ENCODE results near the gene KCNIP3.

Gene KCNIP3

DNA sequence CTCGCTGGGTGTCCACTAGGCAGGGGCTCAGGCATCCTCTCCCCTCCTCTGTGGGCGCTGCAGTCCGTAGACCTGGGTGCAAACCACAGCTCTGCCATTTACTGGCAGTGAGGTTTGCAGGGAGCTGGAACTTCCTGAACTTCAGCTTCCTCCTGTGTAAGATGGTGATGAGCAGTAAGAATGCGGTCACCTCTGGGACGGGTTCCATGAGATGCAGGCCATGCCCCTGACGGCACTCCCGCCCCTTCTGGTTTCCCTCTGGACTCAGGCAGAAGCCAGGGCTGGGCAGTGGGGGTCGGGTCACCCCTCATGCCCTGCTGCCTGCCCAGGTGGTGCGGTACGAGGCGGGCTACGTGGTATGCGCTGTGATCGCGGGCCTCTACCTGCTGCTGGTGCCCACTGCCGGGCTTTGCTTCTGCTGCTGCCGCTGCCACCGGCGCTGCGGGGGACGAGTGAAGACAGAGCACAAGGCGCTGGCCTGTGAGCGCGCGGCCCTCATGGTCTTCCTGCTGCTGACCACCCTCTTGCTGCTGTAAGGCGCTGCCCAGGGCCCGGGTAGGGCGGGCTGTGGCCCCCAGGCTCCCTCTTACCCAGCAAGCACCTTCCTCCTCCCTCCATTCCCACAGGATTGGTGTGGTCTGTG, 21.4 kb upstream of the KCNIP3 start:
- H3K4me1 ChIP-seq (ENCODE audit: control insufficient read depth, insufficient read depth, low read length): no peaks in the 10 kb centered on the region
- H3K9me3 ChIP-seq (ENCODE audit: control insufficient read depth in 2 of 2, low read length in 2 of 2): no peaks in the 10 kb centered on the region
- H3K36me3 ChIP-seq (ENCODE audit: control insufficient read depth in 2 of 2, insufficient read depth in 2 of 2, low read length in 2 of 2): no peaks in the 10 kb centered on the region
- H3K9ac ChIP-seq (ENCODE audit: low read length in 2 of 2): no peak overlapping the region
- no peaks in the 10 kb centered on the region for H3K27me3 ChIP-seq (ENCODE audit: control insufficient read depth in 1 of 2, insufficient read depth in 2 of 2, low read length in 2 of 2)
- H3K27ac ChIP-seq (ENCODE audit: low read length): no peak overlapping the region
- H3K4me3 ChIP-seq (ENCODE audit: low read length in 2 of 2): no peak overlapping the region

DNA sequence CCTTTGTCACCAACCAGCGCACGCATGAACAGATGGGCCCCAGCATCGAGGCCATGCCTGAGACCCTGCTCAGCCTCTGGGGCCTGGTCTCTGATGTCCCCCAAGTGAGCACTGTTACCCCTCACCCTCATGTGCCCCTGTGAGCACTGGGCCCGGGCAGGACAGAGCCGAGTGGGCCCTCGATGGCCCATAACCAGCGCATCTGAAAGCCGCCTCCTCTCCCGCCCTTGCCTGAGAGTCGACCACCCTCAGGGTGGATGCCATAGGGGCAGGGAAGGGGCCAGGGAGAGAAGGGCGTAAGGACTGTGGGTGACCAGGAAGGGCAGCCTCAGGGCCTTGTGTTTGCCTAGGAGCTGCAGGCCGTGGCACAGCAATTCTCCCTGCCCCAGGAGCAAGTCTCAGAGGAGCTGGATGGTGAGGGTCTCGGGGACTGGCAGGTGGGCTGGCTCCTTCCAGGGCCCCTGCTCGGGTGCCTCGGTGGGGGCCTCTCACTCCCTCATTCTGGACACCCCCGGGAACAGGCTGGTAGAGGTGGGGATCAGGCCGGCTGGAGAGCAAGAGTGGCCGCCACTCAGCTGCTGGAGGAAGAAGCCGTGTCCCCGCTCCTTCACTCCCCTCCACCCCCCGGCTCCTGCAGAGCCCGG, 20.8 kb upstream of the KCNIP3 start:
- H3K27me3 ChIP-seq (ENCODE audit: control insufficient read depth in 1 of 2, insufficient read depth in 2 of 2, low read length in 2 of 2): no peaks in the 10 kb centered on the region
- no peak overlapping the region for H3K27ac ChIP-seq (ENCODE audit: low read length)
- H3K4me3 ChIP-seq (ENCODE audit: low read length in 2 of 2): no peak overlapping the region
- no peaks in the 10 kb centered on the region for H3K9me3 ChIP-seq (ENCODE audit: control insufficient read depth in 2 of 2, low read length in 2 of 2)
- H3K9ac ChIP-seq (ENCODE audit: low read length in 2 of 2): no peak overlapping the region
- no peaks in the 10 kb centered on the region for H3K36me3 ChIP-seq (ENCODE audit: control insufficient read depth in 2 of 2, insufficient read depth in 2 of 2, low read length in 2 of 2)
- no peaks in the 10 kb centered on the region for H3K4me1 ChIP-seq (ENCODE audit: control insufficient read depth, insufficient read depth, low read length)

DNA sequence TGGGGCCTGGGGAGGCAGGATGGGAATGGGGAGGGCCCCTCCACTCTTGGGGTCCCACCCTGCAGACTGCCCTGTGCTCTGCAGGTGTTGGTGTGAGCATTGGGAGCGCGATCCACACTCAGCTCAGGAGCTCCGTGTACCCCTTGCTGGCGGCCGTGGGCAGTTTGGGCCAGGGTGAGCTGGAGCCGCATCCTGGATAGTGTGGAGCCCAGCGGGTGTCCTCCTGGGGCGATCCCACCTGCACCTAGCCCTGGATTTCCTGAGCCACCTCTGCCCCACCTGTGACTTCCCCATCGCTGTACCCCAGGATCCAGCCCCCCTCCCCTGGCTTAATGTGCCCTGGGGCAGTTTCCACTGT, 20.3 kb upstream of the KCNIP3 start:
- Histone ChIP-seq H3K9ac (ENCODE audit: low read length in 2 of 2) (no peak overlapping the region), H3K27me3 (ENCODE audit: control insufficient read depth in 1 of 2, insufficient read depth in 2 of 2, low read length in 2 of 2) (no peaks in the 10 kb centered on the region), H3K4me3 (ENCODE audit: low read length in 2 of 2) (no peak overlapping the region), H3K27ac (ENCODE audit: low read length) (no peak overlapping the region), H3K36me3 (ENCODE audit: control insufficient read depth in 2 of 2, insufficient read depth in 2 of 2, low read length in 2 of 2) (no peaks in the 10 kb centered on the region), H3K9me3 (ENCODE audit: control insufficient read depth in 2 of 2, low read length in 2 of 2) (no peaks in the 10 kb centered on the region), H3K4me1 (ENCODE audit: control insufficient read depth, insufficient read depth, low read length) (no peaks in the 10 kb centered on the region)

DNA sequence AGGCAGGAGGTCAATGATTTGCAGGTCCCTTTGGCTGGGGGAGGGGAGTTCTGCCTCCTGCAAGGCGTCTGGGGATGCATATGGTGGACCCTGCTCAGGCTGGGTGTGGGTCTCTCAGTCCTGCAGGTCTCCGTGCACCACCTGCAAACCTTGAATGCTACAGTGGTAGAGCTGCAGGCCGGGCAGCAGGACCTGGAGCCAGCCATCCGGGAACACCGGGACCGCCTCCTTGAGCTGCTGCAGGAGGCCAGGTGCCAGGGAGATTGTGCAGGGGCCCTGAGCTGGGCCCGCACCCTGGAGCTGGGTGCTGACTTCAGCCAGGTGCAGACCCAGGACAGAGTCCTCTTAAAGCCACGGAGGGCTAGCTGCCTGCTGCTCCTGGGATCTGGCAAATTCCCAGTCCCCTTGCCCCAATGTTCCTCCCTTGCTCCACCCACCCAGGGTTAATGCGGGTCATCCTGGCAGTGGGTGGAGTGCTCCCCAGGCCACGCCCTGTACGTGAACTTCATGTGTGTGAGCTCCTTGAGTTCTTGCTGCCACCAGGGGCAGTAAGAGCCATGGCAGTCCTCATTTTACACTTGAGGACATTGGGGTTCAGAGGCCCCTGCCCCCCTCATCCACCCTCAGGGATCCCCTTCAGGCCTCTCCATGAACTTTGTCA, 19.8 kb upstream of the KCNIP3 start:
- Histone ChIP-seq H3K36me3 (ENCODE audit: control insufficient read depth in 2 of 2, insufficient read depth in 2 of 2, low read length in 2 of 2) (no peaks in the 10 kb centered on the region), H3K4me3 (ENCODE audit: low read length in 2 of 2) (no peak overlapping the region), H3K9ac (ENCODE audit: low read length in 2 of 2) (no peak overlapping the region), H3K27me3 (ENCODE audit: control insufficient read depth in 1 of 2, insufficient read depth in 2 of 2, low read length in 2 of 2) (no peaks in the 10 kb centered on the region), H3K4me1 (ENCODE audit: control insufficient read depth, insufficient read depth, low read length) (no peaks in the 10 kb centered on the region), H3K27ac (ENCODE audit: low read length) (no peak overlapping the region), H3K9me3 (ENCODE audit: control insufficient read depth in 2 of 2, low read length in 2 of 2) (no peaks in the 10 kb centered on the region)

DNA sequence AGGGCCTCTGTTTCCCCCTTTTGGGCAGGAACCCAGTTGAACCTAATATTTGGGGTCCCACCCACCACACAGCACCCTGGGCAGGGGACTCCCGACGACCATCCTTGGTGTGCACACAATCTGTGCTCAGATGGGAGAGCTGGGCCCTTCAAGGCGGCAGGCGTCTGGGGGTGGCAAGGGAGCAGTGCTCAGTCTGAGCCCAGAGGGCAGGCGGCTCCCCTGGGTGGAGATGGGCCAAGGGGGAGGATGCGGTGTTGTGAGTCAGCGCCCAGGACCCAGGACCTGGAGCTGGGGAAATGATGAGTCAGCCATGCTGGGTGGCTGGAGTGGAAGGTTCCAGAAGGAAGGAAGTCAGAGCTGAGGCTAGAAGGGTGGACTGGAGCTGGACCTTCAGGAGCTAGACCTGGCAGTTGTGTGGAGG, 19.1 kb upstream of the KCNIP3 start:
- H3K36me3 ChIP-seq (ENCODE audit: control insufficient read depth in 2 of 2, insufficient read depth in 2 of 2, low read length in 2 of 2): no peaks in the 10 kb centered on the region

DNA sequence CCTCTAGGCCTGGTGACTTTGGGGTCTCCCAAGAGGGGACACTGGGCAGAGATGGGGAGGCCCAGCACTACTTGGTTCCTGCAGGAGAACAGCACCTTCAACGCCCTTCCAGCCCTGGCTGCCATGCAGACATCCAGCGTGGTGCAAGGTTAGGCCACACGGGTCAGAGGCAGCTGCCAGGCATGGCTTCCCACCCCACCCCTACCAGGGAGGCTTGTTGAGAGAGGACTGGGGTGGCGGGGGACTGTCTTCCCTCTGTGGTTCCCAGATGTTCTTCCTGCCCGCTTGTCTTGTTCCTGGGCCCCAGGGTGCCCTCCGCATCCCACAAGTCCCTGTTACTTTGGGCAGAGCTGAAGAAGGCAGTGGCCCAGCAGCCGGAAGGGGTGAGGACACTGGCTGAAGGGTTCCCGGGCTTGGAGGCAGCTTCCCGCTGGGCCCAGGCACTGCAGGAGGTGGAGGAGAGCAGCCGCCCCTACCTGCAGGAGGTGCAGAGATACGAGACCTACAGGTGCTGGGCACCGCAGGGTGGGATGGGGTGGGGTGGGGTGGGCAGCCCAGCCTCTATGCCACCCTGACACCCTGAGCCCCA, 18.4 kb upstream of the KCNIP3 start:
- Histone ChIP-seq H3K27ac (ENCODE audit: low read length) (no peak overlapping the region), H3K4me3 (ENCODE audit: low read length in 2 of 2) (no peak overlapping the region), H3K9me3 (ENCODE audit: control insufficient read depth in 2 of 2, low read length in 2 of 2) (no peaks in the 10 kb centered on the region), H3K36me3 (ENCODE audit: control insufficient read depth in 2 of 2, insufficient read depth in 2 of 2, low read length in 2 of 2) (no peaks in the 10 kb centered on the region), H3K27me3 (ENCODE audit: control insufficient read depth in 1 of 2, insufficient read depth in 2 of 2, low read length in 2 of 2) (no peaks in the 10 kb centered on the region), H3K9ac (ENCODE audit: low read length in 2 of 2) (no peak overlapping the region), H3K4me1 (ENCODE audit: control insufficient read depth, insufficient read depth, low read length) (no peaks in the 10 kb centered on the region)

More for the DNA sequence above, 19.1 kb upstream of the KCNIP3 start:
- Histone ChIP-seq H3K4me3 (ENCODE audit: low read length in 2 of 2) (no peak overlapping the region), H3K9me3 (ENCODE audit: control insufficient read depth in 2 of 2, low read length in 2 of 2) (no peaks in the 10 kb centered on the region), H3K27me3 (ENCODE audit: control insufficient read depth in 1 of 2, insufficient read depth in 2 of 2, low read length in 2 of 2) (no peaks in the 10 kb centered on the region), H3K27ac (ENCODE audit: low read length) (no peak overlapping the region), H3K9ac (ENCODE audit: low read length in 2 of 2) (no peak overlapping the region), H3K4me1 (ENCODE audit: control insufficient read depth, insufficient read depth, low read length) (no peaks in the 10 kb centered on the region)

DNA sequence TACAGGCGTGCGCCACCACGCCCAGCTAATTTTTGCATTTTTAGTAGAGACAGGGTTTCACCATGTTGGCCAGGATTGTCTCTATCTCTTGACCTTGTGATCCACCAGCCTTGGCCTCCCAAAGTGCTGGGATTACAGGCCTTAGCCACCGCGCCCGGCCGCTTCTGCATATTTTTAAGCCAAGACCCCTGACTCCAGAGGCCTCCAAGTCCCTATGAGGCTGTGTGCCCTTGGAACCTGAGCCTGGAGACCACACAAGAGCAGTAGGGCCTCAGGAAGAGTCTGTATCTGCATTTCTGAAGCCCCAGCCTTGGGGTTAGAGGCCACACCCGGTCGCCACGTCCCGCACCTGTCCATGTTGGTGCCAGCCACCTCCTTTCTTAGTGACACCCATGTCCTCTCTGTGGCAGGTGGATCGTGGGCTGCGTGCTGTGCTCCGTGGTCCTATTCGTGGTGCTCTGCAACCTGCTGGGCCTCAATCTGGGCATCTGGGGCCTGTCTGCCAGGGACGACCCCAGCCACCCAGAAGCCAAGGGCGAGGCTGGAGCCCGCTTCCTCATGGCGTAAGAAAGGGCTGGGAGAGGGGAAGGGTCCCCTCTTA, 17.6 kb upstream of the KCNIP3 start:
- Histone ChIP-seq H3K4me1 (ENCODE audit: control insufficient read depth, insufficient read depth, low read length) (no peaks in the 10 kb centered on the region), H3K36me3 (ENCODE audit: control insufficient read depth in 2 of 2, insufficient read depth in 2 of 2, low read length in 2 of 2) (no peaks in the 10 kb centered on the region), H3K9ac (ENCODE audit: low read length in 2 of 2) (no peak overlapping the region), H3K4me3 (ENCODE audit: low read length in 2 of 2) (no peak overlapping the region), H3K9me3 (ENCODE audit: control insufficient read depth in 2 of 2, low read length in 2 of 2) (no peaks in the 10 kb centered on the region), H3K27ac (ENCODE audit: low read length) (no peak overlapping the region), H3K27me3 (ENCODE audit: control insufficient read depth in 1 of 2, insufficient read depth in 2 of 2, low read length in 2 of 2) (no peaks in the 10 kb centered on the region)

DNA sequence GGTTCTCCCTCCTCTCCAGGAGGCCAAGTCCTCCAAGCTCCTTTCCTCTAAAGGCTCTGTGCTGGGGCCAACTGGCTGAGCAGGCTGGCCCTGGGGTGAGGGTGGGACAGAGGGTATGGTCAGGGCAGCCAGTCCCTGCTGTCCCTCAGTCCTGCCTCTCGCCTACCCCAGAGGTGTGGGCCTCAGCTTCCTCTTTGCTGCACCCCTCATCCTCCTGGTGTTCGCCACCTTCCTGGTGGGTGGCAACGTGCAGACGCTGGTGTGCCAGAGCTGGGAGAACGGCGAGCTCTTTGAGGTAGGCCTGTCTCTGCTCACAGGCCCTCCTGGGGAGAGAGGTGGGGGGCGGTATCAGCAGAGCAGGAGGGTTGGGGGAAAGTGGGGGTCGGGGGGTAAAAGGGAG, 16.1 kb upstream of the KCNIP3 start:
- H3K27me3 ChIP-seq (ENCODE audit: control insufficient read depth in 1 of 2, insufficient read depth in 2 of 2, low read length in 2 of 2): no peaks in the 10 kb centered on the region
- H3K4me1 ChIP-seq (ENCODE audit: control insufficient read depth, insufficient read depth, low read length): no peaks in the 10 kb centered on the region
- no peak overlapping the region for H3K4me3 ChIP-seq (ENCODE audit: low read length in 2 of 2)
- no peaks in the 10 kb centered on the region for H3K36me3 ChIP-seq (ENCODE audit: control insufficient read depth in 2 of 2, insufficient read depth in 2 of 2, low read length in 2 of 2)
- no peak overlapping the region for H3K9ac ChIP-seq (ENCODE audit: low read length in 2 of 2)
- no peaks in the 10 kb centered on the region for H3K9me3 ChIP-seq (ENCODE audit: control insufficient read depth in 2 of 2, low read length in 2 of 2)
- H3K27ac ChIP-seq (ENCODE audit: low read length): no peak overlapping the region

DNA sequence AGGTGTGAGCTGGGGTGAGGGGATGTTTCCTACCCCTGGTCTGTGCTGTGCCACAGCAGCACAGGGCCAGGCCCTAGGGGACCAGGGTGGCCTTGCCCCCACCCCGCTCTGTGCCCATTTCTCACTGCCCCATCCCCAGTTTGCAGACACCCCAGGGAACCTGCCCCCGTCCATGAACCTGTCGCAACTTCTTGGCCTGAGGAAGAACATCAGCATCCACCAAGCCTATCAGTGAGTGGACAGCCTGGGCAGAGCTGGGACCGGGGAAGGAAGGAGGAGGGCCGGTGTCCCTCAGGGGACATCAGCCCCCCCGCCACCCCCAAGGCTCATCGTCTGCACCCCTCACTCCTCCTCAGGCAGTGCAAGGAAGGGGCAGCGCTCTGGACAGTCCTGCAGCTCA, 15.4 kb upstream of the KCNIP3 start:
- no peaks in the 10 kb centered on the region for H3K4me1 ChIP-seq (ENCODE audit: control insufficient read depth, insufficient read depth, low read length)
- no peaks in the 10 kb centered on the region for H3K27me3 ChIP-seq (ENCODE audit: control insufficient read depth in 1 of 2, insufficient read depth in 2 of 2, low read length in 2 of 2)
- no peaks in the 10 kb centered on the region for H3K9me3 ChIP-seq (ENCODE audit: control insufficient read depth in 2 of 2, low read length in 2 of 2)
- H3K27ac ChIP-seq (ENCODE audit: low read length): no peak overlapping the region
- no peak overlapping the region for H3K4me3 ChIP-seq (ENCODE audit: low read length in 2 of 2)
- H3K36me3 ChIP-seq (ENCODE audit: control insufficient read depth in 2 of 2, insufficient read depth in 2 of 2, low read length in 2 of 2): no peaks in the 10 kb centered on the region
- no peak overlapping the region for H3K9ac ChIP-seq (ENCODE audit: low read length in 2 of 2)

DNA sequence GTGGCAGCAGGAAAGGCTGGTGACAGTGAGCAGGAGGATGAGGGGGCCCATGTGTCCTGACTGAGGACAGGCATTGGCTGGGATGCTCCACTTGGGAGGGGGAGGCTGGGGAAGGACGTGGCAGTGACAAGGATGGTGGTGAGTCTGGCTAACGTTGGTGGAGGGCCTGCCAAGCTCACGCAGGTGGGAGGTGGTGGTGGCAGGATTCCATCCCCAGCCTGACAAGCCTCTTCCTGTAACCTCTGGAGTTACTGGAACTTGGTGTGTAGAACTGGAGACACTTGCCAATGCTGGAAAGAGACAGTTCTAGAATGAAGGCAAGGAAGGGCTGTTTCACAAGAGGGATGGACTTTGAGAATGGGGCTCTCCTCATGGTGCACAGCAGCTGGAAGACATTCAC, 14.7 kb upstream of the KCNIP3 start:
- no peak overlapping the region for H3K9ac ChIP-seq (ENCODE audit: low read length in 2 of 2)
- H3K36me3 ChIP-seq (ENCODE audit: control insufficient read depth in 2 of 2, insufficient read depth in 2 of 2, low read length in 2 of 2): no peaks in the 10 kb centered on the region

More for the DNA sequence above, 14.7 kb upstream of the KCNIP3 start:
- Histone ChIP-seq H3K9me3 (ENCODE audit: control insufficient read depth in 2 of 2, low read length in 2 of 2) (no peaks in the 10 kb centered on the region), H3K4me3 (ENCODE audit: low read length in 2 of 2) (no peak overlapping the region), H3K27ac (ENCODE audit: low read length) (no peak overlapping the region), H3K27me3 (ENCODE audit: control insufficient read depth in 1 of 2, insufficient read depth in 2 of 2, low read length in 2 of 2) (no peaks in the 10 kb centered on the region), H3K4me1 (ENCODE audit: control insufficient read depth, insufficient read depth, low read length) (no peaks in the 10 kb centered on the region)
